ENCODE measurements around the gene WSCD1.

WSCD1 gene

DNA sequence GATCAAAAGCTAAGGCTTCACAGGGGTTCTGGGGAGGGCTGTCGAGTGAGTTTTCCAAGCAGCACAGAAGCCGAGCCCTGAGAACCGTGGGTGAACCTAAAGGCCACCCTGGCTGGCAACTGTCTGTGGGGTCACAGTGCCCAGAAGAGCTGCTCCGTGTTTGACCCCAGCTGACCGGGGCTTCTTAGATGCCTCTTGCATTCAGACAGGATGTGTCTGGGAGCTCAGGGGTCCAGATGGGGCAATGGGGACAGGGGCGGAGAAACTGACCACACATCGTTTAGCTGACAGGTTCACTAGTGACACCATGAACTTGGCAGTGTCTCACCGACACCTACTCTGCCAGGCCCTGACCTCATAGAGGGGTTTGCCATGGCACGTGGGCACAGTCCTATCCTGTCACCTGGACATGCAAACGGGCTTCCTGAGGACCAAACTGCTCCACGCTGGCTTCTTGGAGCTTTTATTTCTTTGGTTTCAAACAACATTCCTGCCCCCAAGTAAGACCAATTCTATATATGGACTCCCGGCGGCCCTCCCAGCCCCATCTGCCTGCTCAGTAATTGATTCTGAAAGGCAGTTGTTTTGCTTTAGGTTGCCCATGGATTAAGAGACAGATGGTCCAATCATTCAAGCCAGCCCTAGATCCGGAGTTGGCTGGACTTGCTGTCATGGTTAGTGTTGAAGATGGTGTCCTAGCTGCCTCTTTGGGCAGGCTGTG, 22.2 kb downstream of the WSCD1 start:
- TF ChIP-seq ZNF565 (CRISPR knock-in tag; conservative IDR thresholded peaks at IDR 0.05; ENCODE audit: low read depth): no peak
- no peak for TF ChIP-seq ZFP3 (CRISPR knock-in tag; IDR thresholded peaks at IDR 0.05)
- no peak for TF ChIP-seq OSR1 (CRISPR knock-in tag; IDR thresholded peaks at IDR 0.05)
- ATAC-seq: no peak

DNA sequence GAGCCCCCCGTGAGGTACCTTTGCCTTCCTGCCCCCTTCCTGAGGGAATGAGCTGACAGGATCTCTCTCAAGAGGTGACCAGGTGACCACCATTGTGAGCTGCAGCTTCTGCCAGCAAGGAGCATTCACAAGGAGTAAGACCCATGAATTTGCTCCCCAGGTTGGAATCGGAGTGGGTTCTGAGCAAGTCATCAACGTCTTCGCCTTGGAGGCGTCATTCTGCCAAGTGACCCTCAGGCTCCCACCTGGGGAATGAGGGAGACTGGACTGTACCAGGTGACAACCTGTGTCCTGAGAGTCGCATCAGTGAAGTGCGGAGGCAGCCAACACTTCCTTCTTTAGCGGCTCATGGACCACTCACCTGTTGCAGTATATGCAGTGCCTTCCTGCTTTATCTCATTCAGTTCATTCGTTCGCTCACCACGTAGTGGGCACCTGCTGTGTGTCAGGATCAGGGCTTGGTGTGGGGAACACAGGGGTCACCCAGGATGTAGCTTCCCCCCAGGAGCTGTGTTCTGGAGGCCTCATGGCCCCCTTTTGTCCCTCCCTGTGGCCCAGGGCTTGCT, 22.8 kb downstream of the WSCD1 start:
- no peak for TF ChIP-seq ZNF565 (CRISPR knock-in tag; conservative IDR thresholded peaks at IDR 0.05; ENCODE audit: low read depth)
- no peak for TF ChIP-seq ESRRG (CRISPR knock-in tag; IDR thresholded peaks at IDR 0.05)
- TF ChIP-seq, protein P1, sequence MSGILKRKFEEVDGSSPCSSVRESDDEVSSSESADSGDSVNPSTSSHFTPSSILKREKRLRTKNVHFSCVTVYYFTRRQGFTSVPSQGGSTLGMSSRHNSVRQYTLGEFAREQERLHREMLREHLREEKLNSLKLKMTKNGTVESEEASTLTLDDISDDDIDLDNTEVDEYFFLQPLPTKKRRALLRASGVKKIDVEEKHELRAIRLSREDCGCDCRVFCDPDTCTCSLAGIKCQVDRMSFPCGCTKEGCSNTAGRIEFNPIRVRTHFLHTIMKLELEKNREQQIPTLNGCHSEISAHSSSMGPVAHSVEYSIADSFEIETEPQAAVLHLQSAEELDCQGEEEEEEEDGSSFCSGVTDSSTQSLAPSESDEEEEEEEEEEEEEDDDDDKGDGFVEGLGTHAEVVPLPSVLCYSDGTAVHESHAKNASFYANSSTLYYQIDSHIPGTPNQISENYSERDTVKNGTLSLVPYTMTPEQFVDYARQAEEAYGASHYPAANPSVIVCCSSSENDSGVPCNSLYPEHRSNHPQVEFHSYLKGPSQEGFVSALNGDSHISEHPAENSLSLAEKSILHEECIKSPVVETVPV (CRISPR knock-in tag; IDR thresholded peaks at IDR 0.05): no peak
- TF ChIP-seq BACH2 (CRISPR knock-in tag; IDR thresholded peaks at IDR 0.05; ENCODE audit: borderline replicate concordance): no peak
- no peak for TF ChIP-seq ZC3H10 (CRISPR knock-in tag; IDR thresholded peaks at IDR 0.05)
- TF ChIP-seq ZNF70 (CRISPR knock-in tag; IDR thresholded peaks at IDR 0.05): no peak
- no peak for TF ChIP-seq ISL1 (CRISPR knock-in tag; IDR thresholded peaks at IDR 0.05)
- TF ChIP-seq, protein P2, sequence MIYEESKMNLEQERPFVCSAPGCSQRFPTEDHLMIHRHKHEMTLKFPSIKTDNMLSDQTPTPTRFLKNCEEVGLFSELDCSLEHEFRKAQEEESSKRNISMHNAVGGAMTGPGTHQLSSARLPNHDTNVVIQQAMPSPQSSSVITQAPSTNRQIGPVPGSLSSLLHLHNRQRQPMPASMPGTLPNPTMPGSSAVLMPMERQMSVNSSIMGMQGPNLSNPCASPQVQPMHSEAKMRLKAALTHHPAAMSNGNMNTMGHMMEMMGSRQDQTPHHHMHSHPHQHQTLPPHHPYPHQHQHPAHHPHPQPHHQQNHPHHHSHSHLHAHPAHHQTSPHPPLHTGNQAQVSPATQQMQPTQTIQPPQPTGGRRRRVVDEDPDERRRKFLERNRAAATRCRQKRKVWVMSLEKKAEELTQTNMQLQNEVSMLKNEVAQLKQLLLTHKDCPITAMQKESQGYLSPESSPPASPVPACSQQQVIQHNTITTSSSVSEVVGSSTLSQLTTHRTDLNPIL (CRISPR knock-in tag; IDR thresholded peaks at IDR 0.05; ENCODE audit: low read depth): no peak

DNA sequence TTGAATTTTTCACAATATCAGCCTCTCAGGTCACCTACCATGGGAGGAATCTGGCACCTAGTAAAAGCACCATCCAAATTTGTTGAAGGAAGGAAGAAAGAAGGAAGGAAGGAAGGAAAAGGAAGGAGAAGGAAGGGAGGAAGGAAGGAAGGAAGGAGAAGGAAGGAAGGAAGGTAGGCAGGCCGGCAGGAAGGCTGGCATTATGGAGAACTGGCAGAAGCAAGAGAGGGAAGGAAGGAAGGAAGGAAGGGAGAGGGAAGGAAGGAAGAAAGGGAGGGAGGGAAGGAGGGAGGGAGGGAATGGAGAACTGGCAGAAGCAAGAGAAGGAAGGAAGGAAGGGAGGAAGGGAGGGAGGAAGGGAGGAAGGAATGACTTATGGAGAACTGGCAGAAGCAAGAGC, 24.3 kb downstream of the WSCD1 start:
- TF ChIP-seq SNAI2 (CRISPR knock-in tag; IDR thresholded peaks at IDR 0.05): no peak
- TF ChIP-seq RARB (CRISPR knock-in tag; IDR thresholded peaks at IDR 0.05): no peak
- TF ChIP-seq, protein P2 (CRISPR knock-in tag; IDR thresholded peaks at IDR 0.05; ENCODE audit: low read depth): no peak
- no peak for TF ChIP-seq ZFP3 (CRISPR knock-in tag; IDR thresholded peaks at IDR 0.05)
- TF ChIP-seq PPARA (CRISPR knock-in tag; IDR thresholded peaks at IDR 0.05; ENCODE audit: borderline replicate concordance): no peak
- no peak for TF ChIP-seq ZNF8 (CRISPR knock-in tag; IDR thresholded peaks at IDR 0.05)
- no peak for ATAC-seq

More for the DNA sequence above, 22.8 kb downstream of the WSCD1 start:
- ATAC-seq: no peak

DNA sequence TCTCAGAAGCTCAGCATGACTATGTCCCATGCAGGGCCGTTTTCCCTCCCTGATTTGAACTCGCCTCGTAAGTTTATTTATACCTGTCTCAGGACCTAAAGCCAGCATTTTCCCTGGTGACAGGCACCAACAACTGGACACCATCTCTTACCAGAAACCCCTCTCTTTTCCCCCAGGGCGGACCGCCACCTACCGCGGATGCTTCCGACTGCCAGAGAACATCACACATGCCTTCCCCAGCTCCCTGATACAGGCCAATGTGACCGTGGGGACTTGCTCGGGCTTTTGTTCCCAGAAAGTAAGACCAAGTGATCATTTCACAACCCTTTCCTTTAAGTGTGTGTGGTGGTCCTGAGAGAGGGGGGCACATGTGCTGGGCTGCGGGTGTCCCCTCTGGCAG, 24.7 kb downstream of the WSCD1 start:
- no peak for TF ChIP-seq OSR1 (CRISPR knock-in tag; IDR thresholded peaks at IDR 0.05)
- TF ChIP-seq, protein P3, sequence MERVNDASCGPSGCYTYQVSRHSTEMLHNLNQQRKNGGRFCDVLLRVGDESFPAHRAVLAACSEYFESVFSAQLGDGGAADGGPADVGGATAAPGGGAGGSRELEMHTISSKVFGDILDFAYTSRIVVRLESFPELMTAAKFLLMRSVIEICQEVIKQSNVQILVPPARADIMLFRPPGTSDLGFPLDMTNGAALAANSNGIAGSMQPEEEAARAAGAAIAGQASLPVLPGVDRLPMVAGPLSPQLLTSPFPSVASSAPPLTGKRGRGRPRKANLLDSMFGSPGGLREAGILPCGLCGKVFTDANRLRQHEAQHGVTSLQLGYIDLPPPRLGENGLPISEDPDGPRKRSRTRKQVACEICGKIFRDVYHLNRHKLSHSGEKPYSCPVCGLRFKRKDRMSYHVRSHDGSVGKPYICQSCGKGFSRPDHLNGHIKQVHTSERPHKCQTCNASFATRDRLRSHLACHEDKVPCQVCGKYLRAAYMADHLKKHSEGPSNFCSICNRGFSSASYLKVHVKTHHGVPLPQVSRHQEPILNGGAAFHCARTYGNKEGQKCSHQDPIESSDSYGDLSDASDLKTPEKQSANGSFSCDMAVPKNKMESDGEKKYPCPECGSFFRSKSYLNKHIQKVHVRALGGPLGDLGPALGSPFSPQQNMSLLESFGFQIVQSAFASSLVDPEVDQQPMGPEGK (CRISPR knock-in tag; IDR thresholded peaks at IDR 0.05; ENCODE audit: borderline replicate concordance): no peak
- TF ChIP-seq GLIS3 (CRISPR knock-in tag; IDR thresholded peaks at IDR 0.05): no peak
- TF ChIP-seq RARB (CRISPR knock-in tag; IDR thresholded peaks at IDR 0.05): no peak
- TF ChIP-seq ZNF565 (CRISPR knock-in tag; conservative IDR thresholded peaks at IDR 0.05; ENCODE audit: low read depth): no peak
- TF ChIP-seq, protein P1 (CRISPR knock-in tag; IDR thresholded peaks at IDR 0.05): no peak
- TF ChIP-seq ZFP30 (CRISPR knock-in tag; IDR thresholded peaks at IDR 0.05): no peak
- TF ChIP-seq TCF4 (CRISPR knock-in tag; IDR thresholded peaks at IDR 0.05; ENCODE audit: borderline replicate concordance): no peak
- no peak for TF ChIP-seq ISL1 (CRISPR knock-in tag; IDR thresholded peaks at IDR 0.05)
- TF ChIP-seq ZFP3 (CRISPR knock-in tag; IDR thresholded peaks at IDR 0.05): no peak
- no peak for TF ChIP-seq BACH2 (CRISPR knock-in tag; IDR thresholded peaks at IDR 0.05; ENCODE audit: borderline replicate concordance)
- no peak for TF ChIP-seq ARNTL (CRISPR knock-in tag; IDR thresholded peaks at IDR 0.05; ENCODE audit: borderline replicate concordance, low read depth)
- TF ChIP-seq ZNF8 (CRISPR knock-in tag; IDR thresholded peaks at IDR 0.05): no peak
- TF ChIP-seq PPARA (CRISPR knock-in tag; IDR thresholded peaks at IDR 0.05; ENCODE audit: borderline replicate concordance): no peak
- no peak for ATAC-seq
